WTC11 (cell line): ENCODE data around the gene PHACTR2.

ENCODE experiments used
- CREB1 ChIP-seq: sonication (generic); formaldehyde crosslinking; IDR thresholded peaks from 2 replicates; pipeline ENCODE4 v1.8.0; 2023; ENCODE audit warnings: mild to moderate bottlenecking, missing genetic modification reagents
- CREM ChIP-seq: sonication (generic); formaldehyde crosslinking; IDR thresholded peaks from 2 replicates; pipeline ENCODE4 v1.8.1; 2022; ENCODE audit warnings: mild to moderate bottlenecking, missing genetic modification reagents, moderate library complexity
- ELF4 ChIP-seq: sonication (generic); formaldehyde crosslinking; IDR thresholded peaks from 2 replicates; pipeline ENCODE4 v1.8.1; 2022; ENCODE audit warnings: low read depth, mild to moderate bottlenecking, moderate library complexity, missing genetic modification reagents
- NR3C1 ChIP-seq: sonication (generic); formaldehyde crosslinking; conservative IDR thresholded peaks from 2 replicates; pipeline ENCODE4 v1.8.1; 2023; ENCODE audit warnings: low read depth, mild to moderate bottlenecking, missing genetic modification reagents
- SP1 ChIP-seq: sonication (generic); formaldehyde crosslinking; conservative IDR thresholded peaks from 2 replicates; pipeline ENCODE4 v1.8.1; 2022; ENCODE audit warnings: missing genetic modification reagents
- ZBTB21 ChIP-seq: sonication (generic); formaldehyde crosslinking; IDR thresholded peaks from 2 replicates; pipeline ENCODE4 v1.8.1; 2023; ENCODE audit warnings: mild to moderate bottlenecking, missing genetic modification reagents, borderline replicate concordance
- TF ChIP-seq, protein P1 (sequence below): sonication (generic); formaldehyde crosslinking; IDR thresholded peaks from 2 replicates; pipeline ENCODE4 v1.8.1; 2023; ENCODE audit warnings: mild to moderate bottlenecking, missing genetic modification reagents
- TF ChIP-seq, protein P2 (sequence below): sonication (generic); formaldehyde crosslinking; IDR thresholded peaks from 2 replicates; pipeline ENCODE4 v1.8.0; 2022; ENCODE audit warnings: mild to moderate bottlenecking, missing genetic modification reagents
- TF ChIP-seq, protein P3 (sequence below): sonication (generic); formaldehyde crosslinking; IDR thresholded peaks from 2 replicates; pipeline ENCODE4 v1.8.1; 2022; ENCODE audit warnings: low read depth, missing genetic modification reagents, borderline replicate concordance
- TF ChIP-seq, protein P4 (sequence below): fragments of 200-600 bp; IDR thresholded peaks from 2 replicates; pipeline ENCODE4 v1.8.0; 2022; ENCODE audit warnings: antibody characterized with exemption
- TF ChIP-seq, protein P5 (sequence below): sonication (generic); formaldehyde crosslinking; IDR thresholded peaks from 2 replicates; pipeline ENCODE4 v1.8.0; 2022; ENCODE audit warnings: mild to moderate bottlenecking, missing genetic modification reagents

DNA sequence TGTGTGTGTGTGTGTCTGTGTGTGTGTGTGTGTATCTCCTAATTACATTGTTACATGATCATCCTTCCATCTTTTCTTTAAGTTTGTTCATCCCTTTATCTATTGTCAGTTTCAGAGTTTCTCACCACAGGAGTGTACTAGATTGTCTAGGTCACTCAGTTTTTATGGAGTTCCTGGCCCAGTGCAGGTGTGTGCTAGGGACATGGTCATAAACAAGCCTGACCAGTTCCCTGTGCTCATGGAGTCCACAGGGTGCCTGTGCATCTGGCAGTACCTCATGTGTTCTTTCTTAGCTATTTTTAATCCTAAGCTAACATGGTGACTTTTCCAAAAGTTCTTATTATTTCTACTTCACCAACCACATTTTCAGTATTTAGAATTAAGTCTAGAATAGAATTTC lies 43.9 kb downstream of the PHACTR2 start:
- TF ChIP-seq SP1 (CRISPR knock-in tag) (no peak), ZBTB21 (no peak), CREB1 (CRISPR knock-in tag) (no peak), CREM (CRISPR knock-in tag) (no peak), ELF4 (CRISPR knock-in tag) (no peak), NR3C1 (no peak)
- TF ChIP-seq, protein P1, sequence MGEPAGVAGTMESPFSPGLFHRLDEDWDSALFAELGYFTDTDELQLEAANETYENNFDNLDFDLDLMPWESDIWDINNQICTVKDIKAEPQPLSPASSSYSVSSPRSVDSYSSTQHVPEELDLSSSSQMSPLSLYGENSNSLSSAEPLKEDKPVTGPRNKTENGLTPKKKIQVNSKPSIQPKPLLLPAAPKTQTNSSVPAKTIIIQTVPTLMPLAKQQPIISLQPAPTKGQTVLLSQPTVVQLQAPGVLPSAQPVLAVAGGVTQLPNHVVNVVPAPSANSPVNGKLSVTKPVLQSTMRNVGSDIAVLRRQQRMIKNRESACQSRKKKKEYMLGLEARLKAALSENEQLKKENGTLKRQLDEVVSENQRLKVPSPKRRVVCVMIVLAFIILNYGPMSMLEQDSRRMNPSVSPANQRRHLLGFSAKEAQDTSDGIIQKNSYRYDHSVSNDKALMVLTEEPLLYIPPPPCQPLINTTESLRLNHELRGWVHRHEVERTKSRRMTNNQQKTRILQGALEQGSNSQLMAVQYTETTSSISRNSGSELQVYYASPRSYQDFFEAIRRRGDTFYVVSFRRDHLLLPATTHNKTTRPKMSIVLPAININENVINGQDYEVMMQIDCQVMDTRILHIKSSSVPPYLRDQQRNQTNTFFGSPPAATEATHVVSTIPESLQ (CRISPR knock-in tag) = no peak
- TF ChIP-seq, protein P2, sequence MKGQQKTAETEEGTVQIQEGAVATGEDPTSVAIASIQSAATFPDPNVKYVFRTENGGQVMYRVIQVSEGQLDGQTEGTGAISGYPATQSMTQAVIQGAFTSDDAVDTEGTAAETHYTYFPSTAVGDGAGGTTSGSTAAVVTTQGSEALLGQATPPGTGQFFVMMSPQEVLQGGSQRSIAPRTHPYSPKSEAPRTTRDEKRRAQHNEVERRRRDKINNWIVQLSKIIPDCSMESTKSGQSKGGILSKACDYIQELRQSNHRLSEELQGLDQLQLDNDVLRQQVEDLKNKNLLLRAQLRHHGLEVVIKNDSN (CRISPR knock-in tag) = no peak
- TF ChIP-seq, protein P3, sequence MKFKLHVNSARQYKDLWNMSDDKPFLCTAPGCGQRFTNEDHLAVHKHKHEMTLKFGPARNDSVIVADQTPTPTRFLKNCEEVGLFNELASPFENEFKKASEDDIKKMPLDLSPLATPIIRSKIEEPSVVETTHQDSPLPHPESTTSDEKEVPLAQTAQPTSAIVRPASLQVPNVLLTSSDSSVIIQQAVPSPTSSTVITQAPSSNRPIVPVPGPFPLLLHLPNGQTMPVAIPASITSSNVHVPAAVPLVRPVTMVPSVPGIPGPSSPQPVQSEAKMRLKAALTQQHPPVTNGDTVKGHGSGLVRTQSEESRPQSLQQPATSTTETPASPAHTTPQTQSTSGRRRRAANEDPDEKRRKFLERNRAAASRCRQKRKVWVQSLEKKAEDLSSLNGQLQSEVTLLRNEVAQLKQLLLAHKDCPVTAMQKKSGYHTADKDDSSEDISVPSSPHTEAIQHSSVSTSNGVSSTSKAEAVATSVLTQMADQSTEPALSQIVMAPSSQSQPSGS (CRISPR knock-in tag) = no peak
- TF ChIP-seq, protein P4, sequence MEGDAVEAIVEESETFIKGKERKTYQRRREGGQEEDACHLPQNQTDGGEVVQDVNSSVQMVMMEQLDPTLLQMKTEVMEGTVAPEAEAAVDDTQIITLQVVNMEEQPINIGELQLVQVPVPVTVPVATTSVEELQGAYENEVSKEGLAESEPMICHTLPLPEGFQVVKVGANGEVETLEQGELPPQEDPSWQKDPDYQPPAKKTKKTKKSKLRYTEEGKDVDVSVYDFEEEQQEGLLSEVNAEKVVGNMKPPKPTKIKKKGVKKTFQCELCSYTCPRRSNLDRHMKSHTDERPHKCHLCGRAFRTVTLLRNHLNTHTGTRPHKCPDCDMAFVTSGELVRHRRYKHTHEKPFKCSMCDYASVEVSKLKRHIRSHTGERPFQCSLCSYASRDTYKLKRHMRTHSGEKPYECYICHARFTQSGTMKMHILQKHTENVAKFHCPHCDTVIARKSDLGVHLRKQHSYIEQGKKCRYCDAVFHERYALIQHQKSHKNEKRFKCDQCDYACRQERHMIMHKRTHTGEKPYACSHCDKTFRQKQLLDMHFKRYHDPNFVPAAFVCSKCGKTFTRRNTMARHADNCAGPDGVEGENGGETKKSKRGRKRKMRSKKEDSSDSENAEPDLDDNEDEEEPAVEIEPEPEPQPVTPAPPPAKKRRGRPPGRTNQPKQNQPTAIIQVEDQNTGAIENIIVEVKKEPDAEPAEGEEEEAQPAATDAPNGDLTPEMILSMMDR = no peak
- TF ChIP-seq, protein P5, sequence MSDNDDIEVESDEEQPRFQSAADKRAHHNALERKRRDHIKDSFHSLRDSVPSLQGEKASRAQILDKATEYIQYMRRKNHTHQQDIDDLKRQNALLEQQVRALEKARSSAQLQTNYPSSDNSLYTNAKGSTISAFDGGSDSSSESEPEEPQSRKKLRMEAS = no peak
